A204.1 (cell line): Measurements from ENCODE around the gene PSG7.
"Not testable (repeated sequence)": the region's sequence is repeated elsewhere in the genome, so short reads cannot be mapped to it uniquely, and the experiment has no call there.

Experiments used
- FAIRE-seq: peaks from 2 replicates; lab custom pipeline; 2012; peaks lifted over from hg19 to GRCh38; lab: Jason Lieb, UNC

Gene PSG7

GRCh38 chr19:42937107-42937506 is at the start of gene PSG7:
PSG7 (minus strand) TSS chr19:42937207; CDS start chr19:42937076, 131 bp downstream.
- not testable (repeated sequence) for FAIRE-seq

- FAIRE-seq: no peak
Measured at GRCh38 chr19:42985588-42985987, 48.6 kb upstream of the PSG7 start.

GRCh38 chr19:42982111-42982510 is 45.1 kb upstream of the PSG7 start:
- not testable (repeated sequence) for FAIRE-seq

DNA sequence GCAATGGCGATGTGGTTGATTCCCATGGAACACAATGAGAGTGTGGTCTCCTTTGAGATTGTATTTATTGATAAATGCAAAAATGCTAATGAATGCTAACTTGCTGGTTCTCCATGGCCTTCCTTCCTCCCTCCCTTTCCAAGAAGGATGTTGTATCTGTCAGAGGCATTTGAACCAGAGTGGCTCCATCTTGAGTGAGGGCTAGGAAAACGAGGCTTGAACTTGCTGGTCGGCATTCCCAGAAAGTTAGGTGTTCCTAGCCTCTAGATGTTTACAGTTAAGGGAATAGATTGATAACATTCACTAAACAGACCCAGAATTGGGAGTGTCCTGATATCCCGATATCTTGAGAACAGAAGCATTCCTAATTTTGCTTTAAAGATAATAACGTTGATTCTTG is 34.4 kb upstream of the PSG7 start:
- FAIRE-seq: not testable (repeated sequence)

- FAIRE-seq: no peak
Measured at GRCh38 chr19:42965176-42965575, 28.2 kb upstream of the PSG7 start.

DNA sequence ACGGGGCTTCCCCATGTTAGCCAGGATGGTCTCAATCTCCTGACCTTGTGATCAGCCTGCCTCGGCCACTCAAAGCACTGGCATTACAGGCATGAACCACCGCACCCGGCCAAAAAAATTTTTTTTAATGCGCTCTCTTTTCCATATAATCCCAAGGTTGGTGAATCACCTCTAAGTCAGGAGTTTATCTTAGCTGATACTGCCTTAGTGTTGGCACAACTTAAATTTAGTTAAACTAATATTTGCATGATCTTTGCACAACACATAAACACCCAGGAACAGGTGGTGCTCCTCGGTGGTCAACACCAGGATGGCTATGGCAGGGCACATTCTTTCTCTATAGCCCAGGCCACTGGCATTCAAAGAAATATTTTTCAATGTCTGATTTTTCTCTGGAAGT is 24.1 kb upstream of the PSG7 start:
- FAIRE-seq: no peak

GRCh38 chr19:42952126-42952525 is 15.1 kb upstream of the PSG7 start:
- not testable (repeated sequence) for FAIRE-seq

GRCh38 chr19:42951476-42951875 is 14.5 kb upstream of the PSG7 start:
- not testable (repeated sequence) for FAIRE-seq

DNA sequence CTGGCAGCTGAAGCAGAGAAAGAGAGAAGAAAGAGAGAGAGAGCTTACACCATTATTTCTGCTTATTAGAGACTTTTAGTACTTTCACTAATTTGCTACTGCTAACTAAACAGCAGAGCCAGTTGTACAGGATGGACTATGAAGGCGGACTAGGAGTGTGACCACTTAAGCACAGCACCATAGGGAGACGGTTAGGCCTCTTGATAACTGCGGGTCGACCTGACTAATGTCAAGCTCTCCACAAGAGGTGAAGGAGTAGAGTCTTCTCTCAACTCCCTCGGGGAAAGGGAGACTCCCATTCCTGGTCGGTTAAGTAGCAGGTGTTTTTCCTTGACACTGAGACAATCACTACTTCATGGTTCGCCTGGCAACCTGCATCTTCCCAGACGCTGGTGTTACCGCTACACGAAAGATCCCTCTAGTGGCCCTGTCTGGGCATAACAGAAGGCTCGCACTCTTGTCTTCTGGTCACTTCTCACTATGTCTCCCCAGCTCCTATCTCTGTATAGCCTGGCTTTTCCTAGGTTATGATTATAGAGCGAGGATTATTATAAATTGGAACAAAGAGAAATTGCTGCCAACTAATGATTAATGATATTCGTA is 5.3 kb upstream of the PSG7 start:
- FAIRE-seq: no peak

GRCh38 chr19:42934726-42935125 is 2.3 kb downstream of the PSG7 start:
- not testable (repeated sequence) for FAIRE-seq

DNA sequence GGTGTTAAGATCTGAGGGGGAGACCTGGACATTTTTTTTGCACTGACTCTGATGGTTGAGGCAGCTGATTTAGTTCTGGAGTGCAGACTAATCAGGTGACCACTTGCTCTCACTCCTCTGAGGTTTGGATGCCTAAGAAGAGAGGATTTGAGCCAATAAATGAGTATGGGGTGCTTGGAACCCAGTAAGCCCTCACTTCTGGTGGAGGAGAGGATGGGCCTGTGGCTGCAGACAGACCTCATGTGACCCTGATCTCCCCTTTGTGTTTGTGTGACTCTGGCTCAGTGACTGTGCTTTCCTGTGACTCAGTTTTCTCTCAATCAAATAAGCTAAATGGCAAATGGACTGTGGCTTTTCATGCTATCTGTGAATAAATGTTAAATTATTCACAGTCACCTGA is 2.8 kb downstream of the PSG7 start:
- FAIRE-seq: not testable (repeated sequence)

GRCh38 chr19:42933412-42933811 is 3.6 kb downstream of the PSG7 start:
- not testable (repeated sequence) for FAIRE-seq

- FAIRE-seq: not testable (repeated sequence)
Measured at GRCh38 chr19:42932485-42933101, 4.4 kb downstream of the PSG7 start.

DNA sequence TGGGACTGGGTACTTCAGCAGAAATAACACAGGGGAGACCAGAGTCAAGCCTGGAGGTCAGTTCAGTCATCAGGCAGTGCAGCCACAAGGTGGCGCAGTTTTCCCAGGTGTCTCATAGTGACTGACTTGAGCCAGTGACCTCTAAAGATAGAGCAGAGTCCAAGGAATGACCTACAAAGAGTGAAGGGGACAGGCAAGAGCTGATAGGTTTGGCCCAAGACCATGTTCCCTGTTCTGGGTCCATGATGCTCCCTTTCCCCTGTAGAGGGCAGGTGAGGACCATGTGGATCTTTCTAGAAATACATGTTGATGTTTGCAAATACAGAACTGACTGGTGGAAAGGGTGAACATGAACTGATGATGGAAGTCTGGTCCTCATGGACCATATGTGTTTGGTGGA is 6.8 kb downstream of the PSG7 start:
- FAIRE-seq: not testable (repeated sequence)

GRCh38 chr19:42928896-42929295 is 8.1 kb downstream of the PSG7 start:
- FAIRE-seq: no peak

DNA sequence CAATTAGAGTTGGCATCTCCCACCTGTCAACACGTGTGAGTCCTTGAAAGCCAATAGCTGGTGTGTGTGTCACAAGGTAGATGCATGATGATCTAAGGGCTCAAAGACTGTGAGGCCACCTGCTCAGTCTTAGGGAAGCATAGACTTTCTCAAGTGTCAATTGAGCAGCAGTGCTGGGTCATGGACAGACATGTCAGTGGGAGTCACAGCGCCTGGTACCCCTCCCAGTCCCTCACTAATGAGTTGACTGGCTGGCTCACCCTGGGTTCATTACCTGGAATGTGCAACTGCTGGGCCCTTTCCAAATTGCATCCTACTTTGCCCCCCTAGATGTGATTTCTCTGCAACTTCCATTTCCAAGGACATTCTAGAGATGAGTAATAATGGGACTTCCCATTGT is 10.2 kb downstream of the PSG7 start:
- no peak for FAIRE-seq

DNA sequence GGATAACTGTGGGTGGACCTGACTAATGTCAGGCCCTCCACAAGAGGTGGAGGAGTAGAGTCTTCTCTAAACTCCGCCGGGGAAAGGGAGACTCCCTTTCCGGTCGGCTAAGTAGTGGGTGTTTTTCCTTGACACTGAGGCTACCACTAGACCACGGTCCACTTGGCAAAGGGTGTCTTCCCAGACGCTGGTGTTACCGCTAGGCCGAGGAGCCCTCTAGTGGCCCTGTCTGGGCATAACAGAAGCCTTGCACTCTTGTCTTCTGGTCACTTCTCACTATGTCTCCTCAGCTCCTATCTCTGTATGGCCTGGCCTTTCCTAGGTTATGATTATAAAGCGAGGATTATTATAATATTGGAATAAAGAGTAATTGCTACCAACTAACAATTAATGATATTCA is 13.9 kb downstream of the PSG7 start:
- FAIRE-seq: not testable (repeated sequence)

- not testable (repeated sequence) for FAIRE-seq
Measured at GRCh38 chr19:42920971-42921370, 16.0 kb downstream of the PSG7 start.

GRCh38 chr19:42919757-42920079 is 17.3 kb downstream of the PSG7 start:
- no peak for FAIRE-seq

- FAIRE-seq: not testable (repeated sequence)
Measured at GRCh38 chr19:42919070-42919756, 17.8 kb downstream of the PSG7 start.

GRCh38 chr19:42918377-42919069 is 18.5 kb downstream of the PSG7 start:
- FAIRE-seq: not testable (repeated sequence)

- FAIRE-seq: not testable (repeated sequence)
Measured at GRCh38 chr19:42917634-42918033, 19.4 kb downstream of the PSG7 start, which contains the start of gene PSG6. PSG6 (minus strand) TSS chr19:42917894; CDS start chr19:42917792, 102 bp downstream.

DNA sequence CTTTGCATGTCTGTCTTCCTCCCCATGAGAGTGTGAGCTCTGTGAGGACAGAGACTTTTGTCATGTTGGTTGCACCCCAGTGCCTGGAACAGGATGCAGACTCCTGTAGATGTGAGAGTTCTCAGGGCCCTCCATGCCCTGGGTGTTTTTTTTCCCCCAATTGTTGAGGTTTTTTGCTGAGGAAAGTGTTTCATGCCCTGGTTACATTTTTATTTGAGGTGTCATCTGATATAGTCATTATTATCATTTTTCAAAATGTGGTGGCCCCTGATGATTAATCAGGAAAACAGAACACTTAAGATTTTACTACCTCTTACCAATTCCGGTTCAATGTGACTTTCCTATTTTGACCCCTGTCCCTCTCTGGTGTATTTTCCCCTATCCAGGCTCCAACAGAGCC is 20.1 kb downstream of the PSG7 start:
- FAIRE-seq: not testable (repeated sequence)
